Measurements from ENCODE around the gene GLIS1.

DNA sequence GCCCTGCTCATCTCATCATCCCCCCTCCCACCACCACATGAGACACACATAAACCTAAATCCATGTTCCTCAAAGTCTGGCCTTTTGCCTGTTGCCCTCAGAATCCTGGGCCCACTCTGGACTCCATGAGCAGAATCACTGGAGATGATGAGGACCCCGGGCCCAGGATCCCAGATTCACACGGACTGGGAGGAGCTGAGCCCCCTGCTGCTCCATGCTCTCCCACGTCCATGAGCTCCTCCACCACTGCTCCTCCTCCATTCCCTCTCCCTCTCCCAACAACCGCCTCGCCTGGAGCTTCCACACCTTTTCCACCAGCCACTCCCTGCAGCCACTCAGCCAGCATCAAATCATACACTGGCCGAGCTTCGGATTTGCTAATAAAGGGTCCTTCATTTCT is 47.6 kb downstream of the GLIS1 start:
- TF ChIP-seq, protein P1, sequence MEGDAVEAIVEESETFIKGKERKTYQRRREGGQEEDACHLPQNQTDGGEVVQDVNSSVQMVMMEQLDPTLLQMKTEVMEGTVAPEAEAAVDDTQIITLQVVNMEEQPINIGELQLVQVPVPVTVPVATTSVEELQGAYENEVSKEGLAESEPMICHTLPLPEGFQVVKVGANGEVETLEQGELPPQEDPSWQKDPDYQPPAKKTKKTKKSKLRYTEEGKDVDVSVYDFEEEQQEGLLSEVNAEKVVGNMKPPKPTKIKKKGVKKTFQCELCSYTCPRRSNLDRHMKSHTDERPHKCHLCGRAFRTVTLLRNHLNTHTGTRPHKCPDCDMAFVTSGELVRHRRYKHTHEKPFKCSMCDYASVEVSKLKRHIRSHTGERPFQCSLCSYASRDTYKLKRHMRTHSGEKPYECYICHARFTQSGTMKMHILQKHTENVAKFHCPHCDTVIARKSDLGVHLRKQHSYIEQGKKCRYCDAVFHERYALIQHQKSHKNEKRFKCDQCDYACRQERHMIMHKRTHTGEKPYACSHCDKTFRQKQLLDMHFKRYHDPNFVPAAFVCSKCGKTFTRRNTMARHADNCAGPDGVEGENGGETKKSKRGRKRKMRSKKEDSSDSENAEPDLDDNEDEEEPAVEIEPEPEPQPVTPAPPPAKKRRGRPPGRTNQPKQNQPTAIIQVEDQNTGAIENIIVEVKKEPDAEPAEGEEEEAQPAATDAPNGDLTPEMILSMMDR (IDR thresholded peaks at IDR 0.05) = no peak
- TF ChIP-seq POLR2A (IDR thresholded peaks at IDR 0.05) (no peak), POLR2AphosphoS5 (IDR thresholded peaks at IDR 0.05; ENCODE audit: insufficient read depth in 1 of 2, low read depth in 1 of 2) (no peak)

Measured in vagina (tissue), 2 donors.